Right cardiac atrium (tissue), 5 donors: ENCODE results near the gene HK1. TPM values are rescaled to one million over a fixed set of nuclear protein-coding genes. Genes with fewer than 3 reads are reported as not detected.

Source experiments
- ATAC-seq, 2 donors: fragments of 200-7000 bp; cut with Tn5 transposase; one replicate each; pipeline versions ENCODE4 v1.8.0 to v1.9.1; 2020; ENCODE audit warnings: moderate library complexity in 2 of 2, mild to moderate bottlenecking in 1 of 2
- DNase-seq, 3 donors: peaks; one replicate each; pipeline ENCODE4 v3.0.0-alpha.2; 2020
- H3K27ac ChIP-seq: one replicate; pipeline ENCODE4 v1.5.1; 2013; ENCODE audit warnings: mild to moderate bottlenecking, low read length, control low read depth, moderate library complexity
- H3K27me3 ChIP-seq: one replicate; pipeline ENCODE4 v1.6.1; 2013; ENCODE audit not compliant: control insufficient read depth, insufficient read depth
- H3K4me1 ChIP-seq: one replicate; pipeline ENCODE4 v1.6.1; 2013; ENCODE audit warnings: low read length; ENCODE audit not compliant: control insufficient read depth, insufficient read depth
- H3K4me3 ChIP-seq: one replicate; pipeline ENCODE4 v1.5.1; 2013; ENCODE audit warnings: low read length, control low read depth
- H3K9me3 ChIP-seq: one replicate; pipeline ENCODE4 v1.6.1; 2013; ENCODE audit warnings: low read length; ENCODE audit not compliant: control insufficient read depth
- WGBS: extraction: QIAGEN DNeasy Blood & Tissue Kit; methylation state at CpG from one replicate; pipeline ENCODE4 v1.1.7; 2013; 5-methylcytosine and 5-hydroxymethylcytosine counted together
- intact Hi-C, 4 donors: fragments of 100-400 bp; cut with DNase I; formaldehyde crosslinking; loops; one replicate each; pipeline versions ENCODE4 v1.11.0 to v1.14.0; 2022 to 2023
- polyA plus RNA-seq: library from polyadenylated mRNA; stranded (reverse); fragments of 200-250 nt; gene quantifications from one replicate; pipeline ENCODE4 v1.2.3, GENCODE V29; 2013
- total RNA-seq, 4 donors: library from RNA; stranded (reverse); fragmentation: NEBNext Ultra II Directional; extraction: Animal tissue kit (Norgen Biotek cat#: 25700); gene quantifications; one replicate each; pipeline ENCODE4 v1.2.1, GENCODE V29; 2021
- donor health status: healthy with polysubstance abuse.
- donor health status: DM: no; HTN: yes; CAD: no.
- donor health status: DM: no; HTN: no; CAD: no.
- donor health status: DM: no; HTN: yes; CAD: no; lungs with severe emphysema.
- donor health status: DM: yes; HTN: yes; CAD: no.

Gene HK1
- total and polyA plus RNA-seq, 5 donors: 165 to 313 (median 278) TPM

GRCh38 chr10:69375307-69376151 lies 97.2 kb downstream of the HK1 start:
- no peak overlapping the region for H3K4me3 ChIP-seq
- H3K4me1 ChIP-seq: peaks cover 18% of the 10 kb centered on the region
- 15% methylated on average over 19 of the region's 19 CpGs for WGBS
- no peaks in the 10 kb centered on the region for H3K9me3 ChIP-seq
- H3K27ac ChIP-seq: peak overlapping the region; percentile 37
- intact Hi-C loops: loop anchor here (5.0 to 10.0 kb wide), 3 partner anchors 43 to 58 kb away; no protein-coding TSS in a partner anchor
- DNase-seq: peak; percentile 48 to 81 (median 79)
- H3K27me3 ChIP-seq: no peaks in the 10 kb centered on the region
- peak; percentile 67 to 85 for ATAC-seq

- DNase-seq (no peak), ATAC-seq (no peak)
- Histone ChIP-seq H3K9me3 (no peaks in the 10 kb centered on the region), H3K4me3 (no peak overlapping the region), H3K4me1 (peaks cover 18% of the 10 kb centered on the region), H3K27me3 (no peaks in the 10 kb centered on the region), H3K27ac (peak overlapping the region; percentile 30)
- intact Hi-C loops: loop anchor here (5.0 to 10.0 kb wide), 3 partner anchors 44 to 59 kb away; no protein-coding TSS in a partner anchor
- WGBS: 83% methylated on average over 11 of the region's 11 CpGs
Observed at GRCh38 chr10:69376662-69377061, 98.4 kb downstream of the HK1 start.

GRCh38 chr10:69377191-69377590 lies 98.9 kb downstream of the HK1 start:
- Histone ChIP-seq H3K4me1 (peaks cover 17% of the 10 kb centered on the region), H3K27ac (peak overlapping the region; percentile 30), H3K9me3 (no peaks in the 10 kb centered on the region), H3K4me3 (no peak overlapping the region), H3K27me3 (no peaks in the 10 kb centered on the region)
- WGBS: 59% methylated on average over 6 of the region's 6 CpGs
- intact Hi-C loops: loop anchor here (5.0 to 10.0 kb wide), 3 partner anchors 45 to 60 kb away; no protein-coding TSS in a partner anchor
- peak in 1 of 2 donors; percentile 3 for ATAC-seq
- no peak for DNase-seq

- 25% methylated on average over 3 of the region's 3 CpGs for WGBS
- intact Hi-C loops: loop anchor here (5.0 to 10.0 kb wide), 3 partner anchors 46 to 61 kb away; no protein-coding TSS in a partner anchor
- ATAC-seq: peak; percentile 46 to 82
Observed at GRCh38 chr10:69377933-69378332, 99.6 kb downstream of the HK1 start.

GRCh38 chr10:69379800-69380199 lies 101.5 kb downstream of the HK1 start:
- ATAC-seq (no peak), DNase-seq (no peak)
- H3K27me3 ChIP-seq: no peaks in the 10 kb centered on the region
- 93% methylated on average over 16 of the region's 16 CpGs for WGBS
- H3K4me1 ChIP-seq: peaks cover 15% of the 10 kb centered on the region
- H3K27ac ChIP-seq: no peak overlapping the region
- intact Hi-C loops: loop anchor here (5.0 to 10.0 kb wide), 4 partner anchors 47 to 62 kb away; no protein-coding TSS in a partner anchor
- no peak overlapping the region for H3K4me3 ChIP-seq
- H3K9me3 ChIP-seq: no peaks in the 10 kb centered on the region

More at GRCh38 chr10:69377933-69378332, 99.6 kb downstream of the HK1 start:
- DNase-seq: peak in 1 of 3 donors; percentile 60
- no peaks in the 10 kb centered on the region for H3K27me3 ChIP-seq
- H3K9me3 ChIP-seq: no peaks in the 10 kb centered on the region
- peaks cover 17% of the 10 kb centered on the region for H3K4me1 ChIP-seq
- peak overlapping the region; percentile 14 for H3K27ac ChIP-seq
- H3K4me3 ChIP-seq: no peak overlapping the region

- intact Hi-C loops: loop anchor here in 1 of 4 donors (5.0 kb wide), 1 partner anchor 60 kb away; no protein-coding TSS in a partner anchor
- WGBS: 76% methylated on average over 26 of the region's 26 CpGs
- Histone ChIP-seq H3K9me3 (no peaks in the 10 kb centered on the region), H3K4me1 (peaks cover 1% of the 10 kb centered on the region), H3K4me3 (no peak overlapping the region), H3K27ac (no peak overlapping the region), H3K27me3 (no peaks in the 10 kb centered on the region)
- no peak for ATAC-seq
- peak in 1 of 3 donors; percentile 53 for DNase-seq
Observed at GRCh38 chr10:69382382-69383117, 104.3 kb downstream of the HK1 start.

GRCh38 chr10:69383558-69383957 lies 105.3 kb downstream of the HK1 start:
- Histone ChIP-seq H3K4me3 (no peak overlapping the region), H3K4me1 (peaks cover 1% of the 10 kb centered on the region), H3K27ac (no peak overlapping the region), H3K9me3 (no peaks in the 10 kb centered on the region), H3K27me3 (no peaks in the 10 kb centered on the region)
- peak; percentile 41 to 70 (median 70) for DNase-seq
- ATAC-seq: peak; percentile 54 to 57
- intact Hi-C loops: loop anchor here in 1 of 4 donors (5.0 kb wide), 1 partner anchor 61 kb away; no protein-coding TSS in a partner anchor
- WGBS: 42% methylated on average over 3 of the region's 3 CpGs

GRCh38 chr10:69384320-69384719 lies 106.0 kb downstream of the HK1 start:
- no peak overlapping the region for H3K27ac ChIP-seq
- intact Hi-C loops: loop anchor here in 1 of 4 donors (5.0 kb wide), 1 partner anchor 62 kb away; no protein-coding TSS in a partner anchor
- no peaks in the 10 kb centered on the region for H3K9me3 ChIP-seq
- H3K4me1 ChIP-seq: peaks cover 1% of the 10 kb centered on the region
- peak in 1 of 3 donors; percentile 35 for DNase-seq
- ATAC-seq: no peak
- 87% methylated on average over 10 of the region's 10 CpGs for WGBS
- no peaks in the 10 kb centered on the region for H3K27me3 ChIP-seq
- no peak overlapping the region for H3K4me3 ChIP-seq

GRCh38 chr10:69385454-69386350 lies 107.4 kb downstream of the HK1 start:
- H3K9me3 ChIP-seq: no peaks in the 10 kb centered on the region
- intact Hi-C loops: no loop called here
- WGBS: 90% methylated on average over 11 of the region's 11 CpGs
- H3K27ac ChIP-seq: no peak overlapping the region
- H3K27me3 ChIP-seq: no peaks in the 10 kb centered on the region
- DNase-seq (peak in 1 of 3 donors; percentile 3), ATAC-seq (no peak)
- peaks cover 1% of the 10 kb centered on the region for H3K4me1 ChIP-seq
- H3K4me3 ChIP-seq: no peak overlapping the region

- no peak for ATAC-seq
- Histone ChIP-seq H3K4me1 (peaks cover 1% of the 10 kb centered on the region), H3K9me3 (no peaks in the 10 kb centered on the region), H3K27ac (no peak overlapping the region), H3K4me3 (no peak overlapping the region), H3K27me3 (no peaks in the 10 kb centered on the region)
- 90% methylated on average over 3 of the region's 3 CpGs for WGBS
- no peak for DNase-seq
- intact Hi-C loops: no loop called here
Observed at GRCh38 chr10:69387500-69387899, 109.2 kb downstream of the HK1 start.
